NCI-H82 (cell line): Measurements from ENCODE around the gene MYRIP.

ENCODE experiments used
- DNase-seq: peaks from one replicate; lab custom pipeline; 2025; lab: John Stamatoyannopoulos, UW

Gene MYRIP

GRCh38 chr3:39905788-39906187 is 96.4 kb downstream of the MYRIP start:
- no peak for DNase-seq

GRCh38 chr3:39907981-39908380 is 98.6 kb downstream of the MYRIP start:
- DNase-seq, result no peak

GRCh38 chr3:39910135-39910534 is 100.7 kb downstream of the MYRIP start:
- DNase-seq, result no peak

- no peak for DNase-seq
These were observed 101.5 kb downstream of the MYRIP start for GRCh38 chr3:39910826-39911464.

- DNase-seq, result no peak
These were observed 102.3 kb downstream of the MYRIP start for GRCh38 chr3:39911465-39912309.

GRCh38 chr3:39915027-39915426 is 105.6 kb downstream of the MYRIP start:
- no peak for DNase-seq

- DNase-seq, result no peak
These were observed 107.8 kb downstream of the MYRIP start for GRCh38 chr3:39917065-39917773.

GRCh38 chr3:39919281-39919680 is 109.9 kb downstream of the MYRIP start:
- no peak for DNase-seq

- DNase-seq, result no peak
These were observed 110.9 kb downstream of the MYRIP start for GRCh38 chr3:39920271-39920670.

GRCh38 chr3:39927479-39927878 is 118.1 kb downstream of the MYRIP start:
- DNase-seq, result no peak

GRCh38 chr3:39933986-39934693 is 124.7 kb downstream of the MYRIP start:
- DNase-seq, result no peak

- DNase-seq, result no peak
These were observed 125.3 kb downstream of the MYRIP start for GRCh38 chr3:39934696-39935095.

- no peak for DNase-seq
These were observed 125.9 kb downstream of the MYRIP start for GRCh38 chr3:39935261-39935660.

- DNase-seq, result no peak
These were observed 127.4 kb downstream of the MYRIP start for GRCh38 chr3:39936848-39937247.

GRCh38 chr3:39937315-39937714 is 127.9 kb downstream of the MYRIP start:
- no peak for DNase-seq

- DNase-seq, result no peak
These were observed 128.5 kb downstream of the MYRIP start for GRCh38 chr3:39937874-39938273.

GRCh38 chr3:39941931-39942330 is 132.5 kb downstream of the MYRIP start:
- DNase-seq, result no peak

GRCh38 chr3:39960515-39961191 is 151.2 kb downstream of the MYRIP start:
- no peak for DNase-seq

GRCh38 chr3:39961230-39961629 is 151.8 kb downstream of the MYRIP start:
- no peak for DNase-seq

GRCh38 chr3:39962581-39962980 is 153.2 kb downstream of the MYRIP start:
- no peak for DNase-seq

- DNase-seq, result peak; percentile 38
These were observed 156.1 kb downstream of the MYRIP start for GRCh38 chr3:39965461-39965860.

GRCh38 chr3:39965997-39966396 is 156.6 kb downstream of the MYRIP start:
- DNase-seq, result no peak
